T-cell (primary cell): ENCODE measurements around the gene S100Z. TPM values are rescaled to one million over a fixed set of nuclear protein-coding genes. Genes with fewer than 3 reads are reported as not detected.
"Not testable (repeated sequence)": the region's sequence is repeated elsewhere in the genome, so short reads cannot be mapped to it uniquely, and the experiment has no call there.

Experiments
- ATAC-seq, 4 experiments: fragments of 200-7000 bp in 3 of 4; fragments of 150-1000 bp in 1 of 4; cut with Tn5 transposase; replicated peaks in 1 of 4; 1 replicate in 3 of 4; 2 replicates in 1 of 4; pipeline ENCODE4 v1.10.0; 2021; ENCODE audit warnings: moderate library complexity in 3 of 4, mild to moderate bottlenecking in 2 of 4, moderate number of reproducible peaks in 1 of 4
- CTCF ChIA-PET, 2 donors: fragments of 300-600 bp; sonication (Branson Sonifier 250); formaldehyde crosslinking; loops; one replicate each; lab custom pipeline; 2022; ENCODE audit warnings: antibody characterized with exemption in 2 of 2; lab: Charles Lee
- POLR2A ChIA-PET, 2 donors: fragments of 300-600 bp; sonication (Branson Sonifier 250); formaldehyde crosslinking; loops; one replicate each; lab custom pipeline; 2022; ENCODE audit warnings: antibody characterized with exemption in 2 of 2; lab: Charles Lee
- DNase-seq, 35 experiments: peaks; one replicate each; pipeline versions ENCODE4 v3.0.0 to v3.0.0-alpha.2; 2013 to 2023
- H3K27ac ChIP-seq: one replicate; pipeline ENCODE4 v1.5.1; 2013; ENCODE audit warnings: low read length
- H3K27me3 ChIP-seq, 2 experiments: replicated peaks in 1 of 2; 1 replicate in 1 of 2; 2 replicates in 1 of 2; pipeline versions ENCODE4 v1.6.1 to v1.7.0; 2013; ENCODE audit warnings: low read length in 1 of 2, mixed read lengths in 1 of 2; ENCODE audit not compliant: control insufficient read depth in 2 of 2, insufficient read depth in 2 of 2; ENCODE audit errors: extremely low read depth in 1 of 2
- H3K36me3 ChIP-seq, 2 donors: 1 replicate in 1 of 2; 2 replicates in 1 of 2; pipeline versions ENCODE4 v1.6.1 to v1.7.0; 2013; ENCODE audit warnings: low read length in 1 of 2; ENCODE audit not compliant: control insufficient read depth in 2 of 2, insufficient read depth in 1 of 2; ENCODE audit errors: extremely low read depth in 1 of 2
- H3K4me1 ChIP-seq, 2 experiments: 1 replicate in 1 of 2; 2 replicates in 1 of 2; pipeline versions ENCODE4 v1.6.1 to v1.7.0; 2013; ENCODE audit warnings: low read length in 2 of 2, mixed read lengths in 1 of 2; ENCODE audit not compliant: insufficient read depth in 2 of 2, control insufficient read depth in 1 of 2; ENCODE audit errors: extremely low read depth in 1 of 2
- H3K4me3 ChIP-seq, 2 donors: 1 replicate in 1 of 2; 2 replicates in 1 of 2; pipeline versions ENCODE4 v1.5.1 to v1.7.0; 2013; ENCODE audit warnings: mild to moderate bottlenecking in 2 of 2, low read length in 1 of 2, moderate library complexity in 1 of 2; ENCODE audit not compliant: control insufficient read depth in 1 of 2; ENCODE audit errors: extremely low read depth in 1 of 2
- H3K9me3 ChIP-seq: 2 replicates; pipeline ENCODE4 v1.7.0; 2013
- H3K27ac Mint-ChIP-seq, 2 donors: one replicate each; pipeline ENCODE4 v1.8.0; 2020 to 2021; ENCODE audit warnings: mild to moderate bottlenecking in 2 of 2, mixed read lengths in 2 of 2
- H3K27me3 Mint-ChIP-seq, 2 donors: one replicate each; pipeline ENCODE4 v1.8.0; 2021 to 2022; ENCODE audit warnings: mixed read lengths in 2 of 2
- H3K36me3 Mint-ChIP-seq: one replicate; pipeline ENCODE4 v1.8.0; 2021; ENCODE audit warnings: mixed read lengths
- H3K4me1 Mint-ChIP-seq, 3 donors: one replicate each; pipeline ENCODE4 v1.8.0; 2020 to 2022; ENCODE audit warnings: mixed read lengths in 3 of 3, mild to moderate bottlenecking in 1 of 3
- H3K4me3 Mint-ChIP-seq, 3 donors: one replicate each; pipeline ENCODE4 v1.8.0; 2020 to 2022; ENCODE audit warnings: mild to moderate bottlenecking in 3 of 3, mixed read lengths in 3 of 3, moderate library complexity in 3 of 3
- H3K9me3 Mint-ChIP-seq, 3 donors: one replicate each; pipeline ENCODE4 v1.8.0; 2020 to 2022; ENCODE audit warnings: mixed read lengths in 3 of 3
- WGBS: methylation state at CpG from one replicate; pipeline ENCODE4 v1.1.5; 2013; ENCODE audit warnings: missing lambda C conversion rate; ENCODE audit not compliant: insufficient coverage; 5-methylcytosine and 5-hydroxymethylcytosine counted together
- total RNA-seq, 35 experiments: library from RNA in 6 of 35; stranded (reverse) in 6 of 35; fragments of 120-200 nt in 1 of 35; gene quantifications; one replicate each; pipeline versions ENCODE4 v1.2.1 to v1.2.4 and lab custom pipeline; 2013 to 2026

Gene S100Z
- total RNA-seq, 5 donors from 2014 or later (not counting 1 experiment from before 2014, with no cell fraction given): 0.32 to 1.1 (median 0.42) TPM; not detected in 1

- Mint-ChIP-seq H3K4me3 (peak overlapping the region in 1 of 3 donors; percentile 4), H3K27ac (peak overlapping the region in 1 of 2 donors; percentile 74), H3K4me1 (peaks cover 48 to 75% (median 57%) of the 10 kb centered on the region in 3 donors)
- H3K27me3 Mint-ChIP-seq, ATAC-seq, H3K27ac ChIP-seq, CTCF ChIA-PET, H3K36me3 Mint-ChIP-seq, H3K9me3 Mint-ChIP-seq, POLR2A ChIA-PET, H3K36me3 ChIP-seq, DNase-seq, H3K9me3 ChIP-seq, H3K27me3 ChIP-seq, H3K4me3 ChIP-seq: not testable (repeated sequence)
- no CpG with 5 or more reads among the region's 3 CpGs for WGBS
- peaks cover 46 to 56% of the 10 kb centered on the region in 2 experiments for H3K4me1 ChIP-seq
Observed at GRCh38 chr5:76853741-76854140, 3.9 kb downstream of the S100Z start.

DNA sequence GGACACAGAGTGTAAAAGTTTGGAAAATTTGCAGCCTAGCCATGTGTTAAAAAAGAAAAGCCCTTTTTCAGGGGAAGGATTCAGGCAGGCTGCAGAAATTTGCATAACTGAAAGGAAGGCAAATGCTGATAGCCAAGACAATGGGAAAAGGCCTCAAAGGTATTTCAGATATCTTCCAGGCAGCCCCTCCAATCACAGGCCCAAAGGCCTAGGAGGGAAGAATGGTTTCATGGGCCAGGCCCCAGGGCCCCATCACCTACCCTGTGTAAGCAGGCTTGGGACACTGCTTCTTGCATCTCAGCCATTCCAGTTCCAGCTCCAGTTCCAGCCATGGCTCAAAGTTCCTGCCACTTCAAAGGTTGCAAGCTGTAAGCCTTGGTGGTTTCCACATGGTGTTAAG, 4.8 kb downstream of the S100Z start:
- H3K36me3 ChIP-seq: no peaks in the 10 kb centered on the region
- no peak for DNase-seq
- H3K27me3 ChIP-seq: no peaks in the 10 kb centered on the region
- no peaks in the 10 kb centered on the region for H3K9me3 ChIP-seq
- H3K36me3 Mint-ChIP-seq: no peaks in the 10 kb centered on the region
- H3K4me1 ChIP-seq: peaks cover 43 to 49% of the 10 kb centered on the region in 2 experiments
- H3K27ac ChIP-seq: no peak overlapping the region
- no peak overlapping the region for H3K4me3 ChIP-seq
- no peak for ATAC-seq
- ChIA-PET CTCF (no interaction called here), POLR2A (interaction anchor here in 1 of 2 donors (0.6 kb wide), 1 partner anchor 186 kb away, joined by 3 read pairs; no protein-coding TSS in a partner anchor)
- peaks cover 0 to 4% (median 4%) of the 10 kb centered on the region in 3 donors for H3K9me3 Mint-ChIP-seq
- peaks cover 48 to 68% (median 55%) of the 10 kb centered on the region in 3 donors for H3K4me1 Mint-ChIP-seq
- peak overlapping the region; percentile 74 to 97 for H3K27ac Mint-ChIP-seq
- no peaks in the 10 kb centered on the region for H3K27me3 Mint-ChIP-seq
- H3K4me3 Mint-ChIP-seq: peak overlapping the region in 1 of 3 donors; percentile 75

- H3K9me3 Mint-ChIP-seq, H3K4me3 ChIP-seq, DNase-seq, H3K27me3 Mint-ChIP-seq, ATAC-seq, H3K36me3 ChIP-seq, POLR2A ChIA-PET, CTCF ChIA-PET, H3K36me3 Mint-ChIP-seq, H3K27me3 ChIP-seq, H3K9me3 ChIP-seq: not testable (repeated sequence)
- H3K4me1 Mint-ChIP-seq: peaks cover 40 to 60% (median 47%) of the 10 kb centered on the region in 3 donors
- peak overlapping the region in 1 of 3 donors; percentile 75 for H3K4me3 Mint-ChIP-seq
- H3K27ac ChIP-seq: peak overlapping the region; percentile 61
- H3K4me1 ChIP-seq: peaks cover 39 to 40% of the 10 kb centered on the region in 2 experiments
- peak overlapping the region; percentile 87 to 97 for H3K27ac Mint-ChIP-seq
Observed at GRCh38 chr5:76855501-76855900, 5.7 kb downstream of the S100Z start.

DNA sequence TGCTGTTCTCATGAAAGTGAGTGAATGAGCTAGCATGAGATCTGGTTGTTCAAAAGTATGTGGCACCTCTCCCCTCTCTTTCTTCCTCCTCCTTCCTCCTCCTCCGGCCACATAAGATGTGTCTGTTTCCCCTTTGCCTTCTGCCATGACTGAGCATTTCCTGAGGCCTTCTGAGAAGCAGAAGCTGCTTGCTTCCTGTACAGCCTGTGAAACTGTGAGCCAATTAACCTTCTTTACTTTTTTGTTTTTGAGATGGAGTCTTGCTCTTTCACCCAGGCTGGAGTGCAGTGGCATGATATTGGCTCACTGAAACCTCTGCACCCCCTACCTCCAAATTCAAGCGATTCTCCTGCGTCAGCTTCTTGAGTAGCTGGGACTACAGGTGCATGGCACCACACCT, 6.1 kb downstream of the S100Z start:
- Mint-ChIP-seq H3K4me1 (peaks cover 36 to 55% (median 42%) of the 10 kb centered on the region in 3 donors), H3K36me3 (no peaks in the 10 kb centered on the region), H3K27me3 (no peaks in the 10 kb centered on the region), H3K4me3 (peak overlapping the region in 1 of 3 donors; percentile 75), H3K9me3 (peaks cover 0 to 4% (median 4%) of the 10 kb centered on the region in 3 donors), H3K27ac (peak overlapping the region; percentile 87 to 97)
- POLR2A ChIA-PET: no interaction called here
- Histone ChIP-seq H3K27me3 (no peaks in the 10 kb centered on the region), H3K4me1 (peaks cover 36% of the 10 kb centered on the region in 2 experiments), H3K9me3 (no peaks in the 10 kb centered on the region), H3K4me3 (no peak overlapping the region), H3K27ac (peak overlapping the region; percentile 61), H3K36me3 (no peaks in the 10 kb centered on the region)
- ATAC-seq (peak; percentile 89 to 97 (median 92)), DNase-seq (peak in 27 of 35 experiments; percentile 1 to 48 (median 18))
- CTCF ChIA-PET: no interaction called here
- WGBS: no CpG with 5 or more reads among the region's 3 CpGs

- H3K9me3 ChIP-seq, H3K36me3 ChIP-seq, ATAC-seq, H3K9me3 Mint-ChIP-seq, H3K27me3 ChIP-seq, H3K36me3 Mint-ChIP-seq, H3K4me3 ChIP-seq, DNase-seq, POLR2A ChIA-PET, H3K27me3 Mint-ChIP-seq, CTCF ChIA-PET: not testable (repeated sequence)
- Mint-ChIP-seq H3K27ac (peak overlapping the region; percentile 87 to 97), H3K4me3 (peak overlapping the region in 1 of 3 donors; percentile 75), H3K4me1 (peaks cover 32 to 47% (median 34%) of the 10 kb centered on the region in 3 donors)
- peak overlapping the region; percentile 61 for H3K27ac ChIP-seq
- peaks cover 29 to 30% of the 10 kb centered on the region in 2 experiments for H3K4me1 ChIP-seq
- no CpG with 5 or more reads among the region's 4 CpGs for WGBS
Observed at GRCh38 chr5:76856800-76857199, 7.0 kb downstream of the S100Z start.

- Histone ChIP-seq H3K27me3 (no peaks in the 10 kb centered on the region), H3K36me3 (no peaks in the 10 kb centered on the region), H3K9me3 (no peaks in the 10 kb centered on the region), H3K4me1 (peaks cover 20 to 24% of the 10 kb centered on the region in 2 experiments), H3K4me3 (no peak overlapping the region), H3K27ac (no peak overlapping the region)
- Mint-ChIP-seq H3K27me3 (no peaks in the 10 kb centered on the region), H3K4me1 (peaks cover 22 to 24% (median 24%) of the 10 kb centered on the region in 3 donors), H3K9me3 (peaks cover 0 to 4% (median 0%) of the 10 kb centered on the region in 3 donors), H3K27ac (no peak overlapping the region), H3K4me3 (no peak overlapping the region), H3K36me3 (no peaks in the 10 kb centered on the region)
- no peak for ATAC-seq
- no peak for DNase-seq
- POLR2A ChIA-PET: interaction anchor here in 1 of 2 donors (0.5 kb wide), 1 partner anchor 696 kb away, joined by 16 read pairs; no protein-coding TSS in a partner anchor
- 100% methylated on average over 3 of the region's 10 CpGs for WGBS
- CTCF ChIA-PET: no interaction called here
Observed at GRCh38 chr5:76859591-76860247, 9.9 kb downstream of the S100Z start.
